Spleen (tissue), 11 donors: ENCODE data around the gene ADPRS. TPM values are rescaled to one million over a fixed set of nuclear protein-coding genes. Genes with fewer than 3 reads are reported as not detected.

Experiments
- DNase-seq: peaks from one replicate; pipeline ENCODE4 v3.0.0-alpha.2; 2020
- H3K27ac ChIP-seq, 8 donors: fragments of 200-600 bp; sonication (generic) in 7 of 8; 1 replicate in 4 of 8; 2 replicates in 4 of 8; pipeline versions ENCODE4 v1.5.0 to v1.8.0; 2016 to 2021; ENCODE audit warnings: inconsistent platforms in 4 of 8, mild to moderate bottlenecking in 4 of 8, moderate library complexity in 1 of 8
- H3K27me3 ChIP-seq, 7 donors: fragments of 200-600 bp; sonication (generic) in 6 of 7; replicated peaks in 1 of 7; 1 replicate in 4 of 7; 2 replicates in 3 of 7; pipeline versions ENCODE4 v1.5.0 to v1.8.0; 2016 to 2021; ENCODE audit warnings: inconsistent platforms in 3 of 7, mild to moderate bottlenecking in 1 of 7
- H3K36me3 ChIP-seq, 6 donors: fragments of 200-600 bp; sonication (generic) in 5 of 6; 1 replicate in 4 of 6; 2 replicates in 2 of 6; pipeline versions ENCODE4 v1.5.0 to v1.8.0; 2016 to 2021; ENCODE audit warnings: inconsistent platforms in 2 of 6
- H3K4me1 ChIP-seq, 6 donors: fragments of 200-600 bp; sonication (generic) in 5 of 6; 1 replicate in 3 of 6; 2 replicates in 3 of 6; pipeline versions ENCODE4 v1.5.0 to v1.8.0; 2016 to 2021; ENCODE audit warnings: inconsistent platforms in 3 of 6
- H3K4me3 ChIP-seq, 8 donors: fragments of 200-600 bp; sonication (generic) in 7 of 8; 1 replicate in 4 of 8; 2 replicates in 4 of 8; pipeline versions ENCODE4 v1.5.0 to v1.8.0; 2016 to 2021; ENCODE audit warnings: inconsistent platforms in 4 of 8, mild to moderate bottlenecking in 4 of 8, moderate library complexity in 2 of 8
- H3K9me3 ChIP-seq, 8 donors: fragments of 200-600 bp; sonication (generic) in 7 of 8; 1 replicate in 4 of 8; 2 replicates in 4 of 8; pipeline versions ENCODE4 v1.5.0 to v1.8.0; 2016 to 2021; ENCODE audit warnings: inconsistent platforms in 4 of 8
- POLR2A ChIP-seq, 3 donors: fragments of 450-650 bp; IDR thresholded peaks; one replicate each; pipeline ENCODE4 v1.5.1; 2017; ENCODE audit warnings: antibody characterized with exemption in 3 of 3, mild to moderate bottlenecking in 1 of 3
- POLR2AphosphoS5 ChIP-seq, 3 donors: sonication (generic); formaldehyde crosslinking; IDR thresholded peaks; one replicate each; pipeline ENCODE4 v1.5.1; 2017; ENCODE audit warnings: antibody characterized with exemption in 3 of 3
- WGBS, 5 donors: extraction: QIAGEN DNeasy Blood & Tissue Kit in 3 of 5; methylation state at CpG; one replicate each; pipeline versions ENCODE4 v1.1.5 to v1.1.7; 2013 to 2018; 5-methylcytosine and 5-hydroxymethylcytosine counted together
- intact Hi-C: fragments of 100-400 bp; cut with DNase I; formaldehyde crosslinking; loops from one replicate; pipeline ENCODE4 v1.15.0; 2023; ENCODE audit warnings: low total_unique reads
- polyA plus RNA-seq, 3 donors: library from polyadenylated mRNA; stranded (reverse); fragments of 200-250 nt; gene quantifications; one replicate each; pipeline ENCODE4 v1.2.1, GENCODE V29; 2013
- total RNA-seq, 7 donors: library from RNA; depleted of rRNA in 3 of 7; stranded (reverse); fragments of >200 nt in 3 of 7; fragmentation: NEBNext Ultra II Directional in 4 of 7; extraction: Animal tissue kit (Norgen Biotek cat#: 25700) in 4 of 7; gene quantifications; one replicate each; pipeline versions ENCODE4 v1.1.0 to v1.2.1, GENCODE V29; 2016 to 2021
- TF ChIP-seq, protein P1 (sequence below), 11 experiments: fragments of 200-600 bp in 7 of 11; fragments of 450-650 bp in 4 of 11; sonication (generic) in 4 of 11; IDR thresholded peaks in 8 of 11; conservative IDR thresholded peaks in 3 of 11; 1 replicate in 7 of 11; 2 replicates in 4 of 11; pipeline versions ENCODE4 v1.4.0 to v1.8.0; 2016 to 2021; ENCODE audit warnings: antibody characterized with exemption in 11 of 11, inconsistent platforms in 4 of 11, mild to moderate bottlenecking in 1 of 11
- donor health status: healthy with polysubstance abuse.
- donor health status: DM: no; HTN: no; CAD: no; lungs with moderate emphysema.
- donor health status: DM: no; HTN: no; CAD: no.
- donor health status: Bipolar disorder and iron deficiency.
- donor health status: healthy.
- donor health status: DM: no; HTN: no; CAD: no.
- donor health status: DM: yes; HTN: yes; CAD: no.

ADPRS gene
- total and polyA plus RNA-seq, 10 donors: 21.3 to 44.9 (median 26.2) TPM

DNA sequence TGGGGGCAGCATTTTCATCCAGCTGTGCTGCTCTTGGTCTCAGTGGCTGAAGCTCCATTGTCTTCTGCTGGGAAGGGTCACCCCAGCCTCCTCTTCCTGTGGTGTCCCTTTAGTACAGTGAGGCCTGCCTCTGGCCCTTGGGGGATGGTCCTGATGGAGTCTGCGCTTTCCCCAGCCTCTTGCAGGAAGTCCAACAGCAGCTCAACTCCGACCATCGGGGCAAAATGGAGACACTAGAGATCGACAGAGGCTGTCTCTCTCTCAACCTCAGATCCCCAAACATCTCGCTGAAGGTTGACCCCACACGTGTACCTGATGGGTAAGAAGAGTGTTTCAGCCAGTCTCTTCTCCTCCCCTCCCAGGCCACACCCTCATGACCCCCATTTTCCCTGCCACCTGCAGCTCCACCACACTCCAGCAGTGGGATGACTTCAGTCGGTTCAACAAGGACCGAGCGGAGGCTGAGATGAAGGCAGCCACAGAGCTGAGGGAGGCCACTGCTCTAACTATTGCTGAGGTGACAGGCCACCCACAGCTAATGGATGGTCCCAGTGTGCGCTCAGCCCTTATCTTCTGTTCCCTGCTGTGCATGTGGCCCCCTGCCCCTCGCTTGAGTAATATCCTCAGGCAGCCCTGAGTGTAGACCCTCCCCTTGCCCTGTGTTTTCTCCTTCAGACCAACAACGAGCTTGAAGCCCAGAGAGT lies 2.0 kb upstream of the ADPRS start:
- no peak overlapping the region for H3K27ac ChIP-seq
- no peak for TF ChIP-seq POLR2AphosphoS5 (IDR thresholded peaks at IDR 0.05)
- TF ChIP-seq POLR2A (IDR thresholded peaks at IDR 0.05): no peak
- TF ChIP-seq, protein P1, sequence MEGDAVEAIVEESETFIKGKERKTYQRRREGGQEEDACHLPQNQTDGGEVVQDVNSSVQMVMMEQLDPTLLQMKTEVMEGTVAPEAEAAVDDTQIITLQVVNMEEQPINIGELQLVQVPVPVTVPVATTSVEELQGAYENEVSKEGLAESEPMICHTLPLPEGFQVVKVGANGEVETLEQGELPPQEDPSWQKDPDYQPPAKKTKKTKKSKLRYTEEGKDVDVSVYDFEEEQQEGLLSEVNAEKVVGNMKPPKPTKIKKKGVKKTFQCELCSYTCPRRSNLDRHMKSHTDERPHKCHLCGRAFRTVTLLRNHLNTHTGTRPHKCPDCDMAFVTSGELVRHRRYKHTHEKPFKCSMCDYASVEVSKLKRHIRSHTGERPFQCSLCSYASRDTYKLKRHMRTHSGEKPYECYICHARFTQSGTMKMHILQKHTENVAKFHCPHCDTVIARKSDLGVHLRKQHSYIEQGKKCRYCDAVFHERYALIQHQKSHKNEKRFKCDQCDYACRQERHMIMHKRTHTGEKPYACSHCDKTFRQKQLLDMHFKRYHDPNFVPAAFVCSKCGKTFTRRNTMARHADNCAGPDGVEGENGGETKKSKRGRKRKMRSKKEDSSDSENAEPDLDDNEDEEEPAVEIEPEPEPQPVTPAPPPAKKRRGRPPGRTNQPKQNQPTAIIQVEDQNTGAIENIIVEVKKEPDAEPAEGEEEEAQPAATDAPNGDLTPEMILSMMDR (IDR thresholded peaks at IDR 0.05 in 8 of 11, conservative IDR thresholded peaks at IDR 0.05 in 3 of 11): no peak
- 82 to 91% (median 86%) methylated on average over 11 to 12 of the region's 12 CpGs for WGBS, 5 donors
- H3K27me3 ChIP-seq: peaks cover 0 to 49% (median 17%) of the 10 kb centered on the region in 7 donors
- H3K4me1 ChIP-seq: peaks cover 16 to 50% (median 42%) of the 10 kb centered on the region in 6 donors
- no peaks in the 10 kb centered on the region for H3K9me3 ChIP-seq
- peak; percentile 68 for DNase-seq
- intact Hi-C loops: no loop called here
- H3K36me3 ChIP-seq: peaks cover 0 to 14% (median 8%) of the 10 kb centered on the region in 6 donors
- no peak overlapping the region for H3K4me3 ChIP-seq

DNA sequence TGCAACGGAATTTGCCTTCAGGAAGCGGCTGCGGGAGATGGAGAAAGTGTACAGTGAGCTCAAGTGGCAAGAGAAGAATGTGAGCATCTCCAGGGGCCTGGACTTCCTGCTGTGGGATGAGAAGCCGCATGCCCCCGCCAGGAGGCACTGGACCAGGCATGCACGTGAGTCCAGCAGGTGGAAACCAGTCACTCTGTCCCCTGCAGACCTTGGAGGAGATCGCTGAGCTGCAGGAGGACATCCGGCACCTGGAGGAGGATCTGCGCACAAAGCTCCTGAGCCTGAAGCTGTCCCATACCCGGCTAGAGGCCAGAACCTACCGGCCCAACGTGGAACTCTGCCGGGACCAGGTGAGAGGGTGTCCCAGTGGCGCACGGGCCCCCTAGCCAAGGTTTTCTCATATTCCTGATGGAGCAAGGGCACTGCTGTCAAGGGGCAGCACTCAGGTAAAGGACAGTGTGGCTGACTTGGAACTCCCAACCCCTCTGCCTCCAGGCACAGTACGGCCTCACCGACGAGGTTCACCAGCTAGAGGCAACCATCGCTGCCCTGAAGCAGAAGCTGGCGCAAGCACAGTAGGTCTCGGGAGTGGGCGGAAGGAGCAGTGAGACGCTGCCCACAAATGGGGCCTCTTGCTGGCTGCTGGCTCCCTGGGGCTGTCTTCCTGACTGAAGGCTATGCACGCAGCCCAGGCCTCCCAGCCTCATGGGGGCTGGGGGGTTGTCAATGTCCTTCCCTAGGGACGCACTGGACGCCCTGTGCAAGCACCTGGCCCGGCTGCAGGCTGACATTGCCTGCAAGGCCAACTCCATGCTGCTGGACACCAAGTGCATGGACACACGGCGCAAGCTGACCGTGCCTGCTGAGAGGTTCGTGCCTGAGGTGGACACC lies 1.2 kb upstream of the ADPRS start:
- DNase-seq: peak; percentile 83
- H3K9me3 ChIP-seq: no peaks in the 10 kb centered on the region
- peak overlapping the region in 1 of 8 donors; percentile 92 for H3K4me3 ChIP-seq
- H3K27ac ChIP-seq: no peak overlapping the region
- peaks cover 0 to 44% (median 17%) of the 10 kb centered on the region in 7 donors for H3K27me3 ChIP-seq
- 83 to 92% (median 89%) methylated on average over 19 to 31 of the region's 31 CpGs for WGBS, 5 donors
- peaks cover 0 to 22% (median 16%) of the 10 kb centered on the region in 6 donors for H3K36me3 ChIP-seq
- intact Hi-C loops: no loop called here
- peaks cover 16 to 58% (median 46%) of the 10 kb centered on the region in 6 donors for H3K4me1 ChIP-seq
- no peak for TF ChIP-seq POLR2AphosphoS5 (IDR thresholded peaks at IDR 0.05)
- TF ChIP-seq, protein P1 (IDR thresholded peaks at IDR 0.05 in 8 of 11, conservative IDR thresholded peaks at IDR 0.05 in 3 of 11): no peak
- no peak for TF ChIP-seq POLR2A (IDR thresholded peaks at IDR 0.05)

DNA sequence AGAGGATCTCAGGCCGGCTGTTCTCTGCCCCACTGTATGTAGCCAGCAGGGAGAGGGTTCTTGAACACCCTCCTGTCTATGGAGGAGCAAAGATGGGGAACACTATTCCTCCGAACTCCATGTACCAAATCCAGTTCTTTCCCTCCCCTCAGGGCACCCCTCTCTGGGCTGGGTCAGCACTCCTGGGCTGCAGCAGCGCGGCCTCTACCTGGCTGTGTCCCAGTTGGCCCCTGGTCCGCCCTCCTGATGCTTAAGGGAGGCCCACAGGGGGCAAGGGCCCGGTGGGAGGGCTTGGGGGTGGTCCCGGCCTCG lies 471 bp upstream of the ADPRS start:
- TF ChIP-seq POLR2AphosphoS5 (IDR thresholded peaks at IDR 0.05) (no peak), POLR2A (IDR thresholded peaks at IDR 0.05) (no peak)
- TF ChIP-seq, protein P1 (IDR thresholded peaks at IDR 0.05 in 8 of 11, conservative IDR thresholded peaks at IDR 0.05 in 3 of 11): no peak
- H3K4me1 ChIP-seq: peaks cover 18 to 66% (median 52%) of the 10 kb centered on the region in 6 donors
- no peak for DNase-seq
- 27 to 43% (median 30%) methylated on average over 4 to 8 of the region's 8 CpGs for WGBS, 5 donors
- peaks cover 3 to 29% (median 23%) of the 10 kb centered on the region in 6 donors for H3K36me3 ChIP-seq
- H3K27me3 ChIP-seq: peaks cover 0 to 37% (median 17%) of the 10 kb centered on the region in 7 donors
- H3K27ac ChIP-seq: peak overlapping the region; percentile 80 to 96 (median 96)
- no peaks in the 10 kb centered on the region for H3K9me3 ChIP-seq
- intact Hi-C loops: no loop called here
- H3K4me3 ChIP-seq: peak overlapping the region; percentile 81 to 100 (median 100)
